Endothelial cell of umbilical vein (primary cell): ENCODE measurements around the gene PLCG2. TPM values are rescaled to one million over a fixed set of nuclear protein-coding genes. Genes with fewer than 3 reads are reported as not detected.

Experiments used
- BruUV-seq: library from RNA; stranded (reverse); fragments of 400-500 nt; replicated peaks from 2 replicates; lab custom pipeline; 2021; lab: Mats Ljungman, UMichigan
- CTCF ChIA-PET: fragments of 300-600, 350-600 bp; sonication (Branson Sonifier 250); formaldehyde crosslinking; loops from one replicate; lab custom pipeline; 2021; ENCODE audit warnings: antibody characterized with exemption, inconsistent platforms; lab: Charles Lee
- POLR2A ChIA-PET: fragments of 300-600, 350-600 bp; sonication (Branson Sonifier 250); formaldehyde crosslinking; loops from one replicate; lab custom pipeline; 2021; ENCODE audit warnings: antibody characterized with exemption, inconsistent platforms; lab: Charles Lee
- DNase-seq: peaks from one replicate; pipeline ENCODE4 v3.0.0-alpha.2; 2011; ENCODE audit warnings: low read depth, low spot score
- FAIRE-seq: peaks from 2 replicates; lab custom pipeline; 2011; peaks lifted over from hg19 to GRCh38; lab: Jason Lieb, UNC
- H2AFZ ChIP-seq: 2 replicates; pipeline ENCODE4 v1.6.0; 2012; ENCODE audit warnings: low read depth, low read length, control low read depth, inconsistent platforms
- H3K27ac ChIP-seq: 2 replicates; pipeline ENCODE4 v1.5.1; 2011; ENCODE audit warnings: low read depth, mild to moderate bottlenecking, control low read depth, low read length, moderate library complexity; ENCODE audit not compliant: insufficient read depth
- H3K27me3 ChIP-seq, 2 experiments: 2 replicates each; pipeline versions ENCODE4 v1.6.0 to v1.6.1; 2011; ENCODE audit warnings: low read length in 2 of 2, mixed read lengths in 1 of 2; ENCODE audit not compliant: control insufficient read depth in 2 of 2, insufficient read depth in 2 of 2
- H3K36me3 ChIP-seq, 2 experiments: 2 replicates in 1 of 2; 3 replicates in 1 of 2; pipeline ENCODE4 v1.5.1; 2011; ENCODE audit warnings: low read length in 2 of 2, mild to moderate bottlenecking in 1 of 2, moderate library complexity in 1 of 2; ENCODE audit not compliant: control insufficient read depth in 2 of 2, insufficient read depth in 2 of 2; ENCODE audit errors: extremely low read depth in 1 of 2
- H3K4me1 ChIP-seq: 3 replicates; pipeline ENCODE4 v1.5.1; 2011; ENCODE audit warnings: mild to moderate bottlenecking, low read length; ENCODE audit not compliant: control insufficient read depth, insufficient read depth; ENCODE audit errors: extremely low read depth
- H3K4me2 ChIP-seq: 2 replicates; pipeline ENCODE4 v1.6.1; 2011; ENCODE audit warnings: low read length, control low read depth, mixed read lengths; ENCODE audit not compliant: insufficient read depth
- H3K4me3 ChIP-seq, 3 experiments: fragments of 200-600 bp in 1 of 3; sonication (generic), shearing (Covaris generic) in 1 of 3; replicated peaks in 1 of 3; 2 replicates each; pipeline ENCODE4 v1.5.1; 2011 to 2016; ENCODE audit warnings: control low read depth in 3 of 3, low read length in 3 of 3, mild to moderate bottlenecking in 2 of 3, inconsistent platforms in 1 of 3, low read depth in 1 of 3, moderate library complexity in 1 of 3; ENCODE audit not compliant: insufficient read depth in 1 of 3
- H3K79me2 ChIP-seq: 2 replicates; pipeline ENCODE4 v1.6.0; 2012; ENCODE audit warnings: low read length, inconsistent platforms; ENCODE audit not compliant: control insufficient read depth, insufficient read depth
- H3K9ac ChIP-seq: replicated peaks from 2 replicates; pipeline ENCODE3; 2011; ENCODE audit warnings: low read length, control low read depth; ENCODE audit not compliant: insufficient read depth; ENCODE audit errors: extremely low read depth
- H3K9me1 ChIP-seq: replicated peaks from 3 replicates; pipeline ENCODE4 v1.6.0; 2011; ENCODE audit warnings: mild to moderate bottlenecking, low read length; ENCODE audit not compliant: control insufficient read depth, insufficient read depth; ENCODE audit errors: extremely low read depth
- H3K9me3 ChIP-seq: replicated peaks from 2 replicates; pipeline ENCODE4 v1.5.1; 2012; ENCODE audit warnings: low read length, inconsistent platforms; ENCODE audit not compliant: control insufficient read depth, insufficient read depth
- H4K20me1 ChIP-seq: replicated peaks from 2 replicates; pipeline ENCODE3; 2011; ENCODE audit warnings: mild to moderate bottlenecking, low read length; ENCODE audit not compliant: control insufficient read depth, insufficient read depth; ENCODE audit errors: extremely low read depth
- EZH2 ChIP-seq: IDR thresholded peaks from 2 replicates; pipeline ENCODE4 v1.6.1; 2012; ENCODE audit warnings: borderline replicate concordance, low read depth, mild to moderate bottlenecking, moderate library complexity, low read length, inconsistent platforms; ENCODE audit not compliant: severe bottlenecking
- FOS ChIP-seq: IDR thresholded peaks from 2 replicates; pipeline ENCODE4 v1.6.1; 2011; ENCODE audit warnings: mild to moderate bottlenecking, low read length, moderate library complexity, borderline replicate concordance; ENCODE audit not compliant: insufficient read depth
- GATA2 ChIP-seq: IDR thresholded peaks from 2 replicates; pipeline ENCODE4 v1.7.0; 2011; ENCODE audit warnings: low read depth, mild to moderate bottlenecking, moderate library complexity, mixed read lengths, low read length; ENCODE audit not compliant: insufficient read length, insufficient read depth
- JUN ChIP-seq: IDR thresholded peaks from 2 replicates; pipeline ENCODE4 v1.6.1; 2011; ENCODE audit warnings: borderline replicate concordance, low read depth; ENCODE audit not compliant: insufficient read length, insufficient read depth
- MYC ChIP-seq: IDR thresholded peaks from one replicate; pipeline ENCODE4 v1.6.1; 2011; ENCODE audit warnings: mild to moderate bottlenecking, low read depth, low read length
- POLR2A ChIP-seq: IDR thresholded peaks from 2 replicates; pipeline ENCODE4 v1.6.1; 2012; ENCODE audit warnings: low read depth, mild to moderate bottlenecking, control low read depth, low read length
- POLR2AphosphoS5 ChIP-seq: IDR thresholded peaks from 2 replicates; pipeline ENCODE4 v1.6.1; 2012; ENCODE audit warnings: low read depth, mild to moderate bottlenecking, control low read depth, low read length, moderate library complexity; ENCODE audit not compliant: insufficient read depth
- dilution Hi-C: fragments of 300-500 bp; cut with MboI; formaldehyde crosslinking; loops from one replicate; pipeline ENCODE4 v1.15.0; 2019; ENCODE audit warnings: low sequenced_read_pairs; ENCODE audit not compliant: extremely low pct_ligation_motif_present
- intact Hi-C: fragments of 100-400 bp; cut with micrococcal nuclease; formaldehyde crosslinking; loops from one replicate; pipeline ENCODE4 v1.10.0; 2022
- polyA plus RNA-seq, 4 experiments: library from polyadenylated mRNA; depleted of rRNA in 3 of 4; stranded (reverse) in 3 of 4; unstranded in 1 of 4; fragments of >200 nt; gene quantifications; 2 replicates each; pipeline versions ENCODE4 v1.2.1 to v1.2.3, GENCODE V29; 2011 to 2012; ENCODE audit warnings: missing spikeins in 1 of 4
- total RNA-seq: library from RNA; stranded (reverse); gene quantifications from 2 replicates; pipeline ENCODE4 v1.2.3, GENCODE V29; 2021
- TF ChIP-seq, protein P1 (sequence below): IDR thresholded peaks from 2 replicates; pipeline ENCODE4 v1.6.1; 2011; ENCODE audit not compliant: insufficient read depth, insufficient read length
- TF ChIP-seq, protein P2 (sequence below), 2 donors: IDR thresholded peaks; 1 replicate in 1 of 2; 2 replicates in 1 of 2; pipeline ENCODE4 v1.5.1; 2011; ENCODE audit warnings: low read length in 2 of 2, mild to moderate bottlenecking in 2 of 2, moderate library complexity in 2 of 2, control low read depth in 1 of 2, inconsistent platforms in 1 of 2, low read depth in 1 of 2; ENCODE audit not compliant: insufficient read depth in 1 of 2; ENCODE audit errors: extremely low read depth in 1 of 2

PLCG2 gene
- total and polyA plus RNA-seq, 2 donors (not counting 3 experiments of a cell fraction or from before 2014, with no cell fraction given) = 10.8 to 13.6 TPM

DNA sequence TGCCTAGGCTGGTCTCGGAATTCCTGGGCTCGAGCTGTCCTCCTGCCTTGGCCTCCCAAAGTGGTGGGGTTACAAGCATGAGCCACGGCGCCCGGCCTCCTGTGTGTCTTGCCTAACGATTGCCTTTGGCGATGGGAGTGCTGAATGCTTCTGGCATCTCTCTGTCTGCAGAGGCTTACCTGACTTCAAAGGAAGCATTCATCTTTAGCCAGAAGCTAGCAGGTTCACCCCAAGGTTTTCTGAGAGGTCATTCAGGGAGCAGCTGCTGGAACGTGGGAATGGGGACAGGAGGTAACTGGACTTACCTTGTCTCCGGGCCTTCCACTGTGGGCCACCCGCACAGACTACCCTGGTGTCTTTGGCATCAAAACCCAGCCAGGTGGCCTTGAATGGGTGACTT lies 54.7 kb downstream of the PLCG2 start:
- Histone ChIP-seq H3K27me3 (no peaks in the 10 kb centered on the region), H3K9me3 (no peaks in the 10 kb centered on the region), H3K9ac (no peak overlapping the region), H3K27ac (no peak overlapping the region), H3K4me2 (no peak overlapping the region), H2AFZ (no peak overlapping the region), H3K9me1 (no peaks in the 10 kb centered on the region), H3K4me1 (peaks cover 1% of the 10 kb centered on the region), H3K4me3 (no peak overlapping the region), H3K79me2 (no peaks in the 10 kb centered on the region), H3K36me3 (no peaks in the 10 kb centered on the region), H4K20me1 (no peaks in the 10 kb centered on the region)
- dilution Hi-C loops (no loop called here), intact Hi-C loops (no loop called here)
- DNase-seq = no peak
- POLR2A ChIA-PET = no interaction called here
- no peak for FAIRE-seq
- BruUV-seq = no TSS peak
- CTCF ChIA-PET = interaction anchor here (1.7 kb wide), 1 partner anchor 40 kb away, joined by 5 read pairs; no protein-coding TSS in a partner anchor
- TF ChIP-seq POLR2AphosphoS5 (no peak), GATA2 (no peak), MYC (no peak), JUN (no peak), EZH2 (no peak), POLR2A (no peak), FOS (no peak)
- TF ChIP-seq, protein P1, sequence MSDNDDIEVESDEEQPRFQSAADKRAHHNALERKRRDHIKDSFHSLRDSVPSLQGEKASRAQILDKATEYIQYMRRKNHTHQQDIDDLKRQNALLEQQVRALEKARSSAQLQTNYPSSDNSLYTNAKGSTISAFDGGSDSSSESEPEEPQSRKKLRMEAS = no peak
- TF ChIP-seq, protein P2, sequence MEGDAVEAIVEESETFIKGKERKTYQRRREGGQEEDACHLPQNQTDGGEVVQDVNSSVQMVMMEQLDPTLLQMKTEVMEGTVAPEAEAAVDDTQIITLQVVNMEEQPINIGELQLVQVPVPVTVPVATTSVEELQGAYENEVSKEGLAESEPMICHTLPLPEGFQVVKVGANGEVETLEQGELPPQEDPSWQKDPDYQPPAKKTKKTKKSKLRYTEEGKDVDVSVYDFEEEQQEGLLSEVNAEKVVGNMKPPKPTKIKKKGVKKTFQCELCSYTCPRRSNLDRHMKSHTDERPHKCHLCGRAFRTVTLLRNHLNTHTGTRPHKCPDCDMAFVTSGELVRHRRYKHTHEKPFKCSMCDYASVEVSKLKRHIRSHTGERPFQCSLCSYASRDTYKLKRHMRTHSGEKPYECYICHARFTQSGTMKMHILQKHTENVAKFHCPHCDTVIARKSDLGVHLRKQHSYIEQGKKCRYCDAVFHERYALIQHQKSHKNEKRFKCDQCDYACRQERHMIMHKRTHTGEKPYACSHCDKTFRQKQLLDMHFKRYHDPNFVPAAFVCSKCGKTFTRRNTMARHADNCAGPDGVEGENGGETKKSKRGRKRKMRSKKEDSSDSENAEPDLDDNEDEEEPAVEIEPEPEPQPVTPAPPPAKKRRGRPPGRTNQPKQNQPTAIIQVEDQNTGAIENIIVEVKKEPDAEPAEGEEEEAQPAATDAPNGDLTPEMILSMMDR (IDR thresholded peaks at IDR 0.05; ENCODE audit: extremely low read depth in 1 of 2, insufficient read depth in 1 of 2, low read depth in 1 of 2, low read length in 2 of 2) = no peak
